Vagina (tissue), 2 donors: ENCODE data around the gene MITD1. TPM values are rescaled to one million over a fixed set of nuclear protein-coding genes. Genes with fewer than 3 reads are reported as not detected.

ENCODE experiments used
- DNase-seq, 2 donors: peaks; one replicate each; pipeline ENCODE4 v3.0.0-alpha.2; 2017; ENCODE audit errors: extremely low spot score in 2 of 2
- H3K27ac ChIP-seq: fragments of 200-600 bp; sonication (generic); one replicate; pipeline ENCODE4 v1.5.1; 2019
- H3K27me3 ChIP-seq: fragments of 200-600 bp; sonication (generic); one replicate; pipeline ENCODE4 v1.5.1; 2019
- H3K36me3 ChIP-seq, 2 donors: fragments of 200-600 bp; sonication (generic); one replicate each; pipeline ENCODE4 v1.5.1; 2017 to 2019
- H3K4me1 ChIP-seq: fragments of 200-600 bp; sonication (generic); one replicate; pipeline ENCODE4 v1.5.1; 2019
- H3K4me3 ChIP-seq, 2 donors: fragments of 200-600 bp; sonication (generic); 1 replicate in 1 of 2; 2 replicates in 1 of 2; pipeline ENCODE4 v1.5.1; 2016 to 2019
- H3K9me3 ChIP-seq: fragments of 200-600 bp; sonication (generic); one replicate; pipeline ENCODE4 v1.5.1; 2019
- POLR2A ChIP-seq, 2 donors: fragments of 450-650 bp; IDR thresholded peaks; one replicate each; pipeline ENCODE4 v1.6.1; 2017; ENCODE audit warnings: antibody characterized with exemption in 2 of 2, mild to moderate bottlenecking in 2 of 2, moderate library complexity in 2 of 2
- POLR2AphosphoS5 ChIP-seq, 2 donors: sonication (generic); formaldehyde crosslinking; IDR thresholded peaks; one replicate each; pipeline ENCODE4 v1.9.0; 2017; ENCODE audit warnings: antibody characterized with exemption in 2 of 2, mild to moderate bottlenecking in 2 of 2, low read depth in 1 of 2; ENCODE audit not compliant: insufficient read depth in 1 of 2
- intact Hi-C: fragments of 100-400 bp; cut with DNase I; formaldehyde crosslinking; loops from one replicate; pipeline ENCODE4 v1.15.1; 2023
- total RNA-seq: library from RNA; depleted of rRNA; stranded (reverse); fragments of >200 nt; gene quantifications from one replicate; pipeline ENCODE4 v1.2.3, GENCODE V29; 2016
- TF ChIP-seq, protein P1 (sequence below), 3 experiments: fragments of 450-650 bp in 2 of 3; fragments of 200-600 bp in 1 of 3; sonication (generic) in 1 of 3; IDR thresholded peaks; one replicate each; pipeline ENCODE4 v1.5.1; 2017 to 2019; ENCODE audit warnings: antibody characterized with exemption in 3 of 3, mild to moderate bottlenecking in 2 of 3, moderate library complexity in 2 of 3

Gene MITD1
- total RNA-seq, 1 donor from 2014 or later, result 23.3 TPM

DNA sequence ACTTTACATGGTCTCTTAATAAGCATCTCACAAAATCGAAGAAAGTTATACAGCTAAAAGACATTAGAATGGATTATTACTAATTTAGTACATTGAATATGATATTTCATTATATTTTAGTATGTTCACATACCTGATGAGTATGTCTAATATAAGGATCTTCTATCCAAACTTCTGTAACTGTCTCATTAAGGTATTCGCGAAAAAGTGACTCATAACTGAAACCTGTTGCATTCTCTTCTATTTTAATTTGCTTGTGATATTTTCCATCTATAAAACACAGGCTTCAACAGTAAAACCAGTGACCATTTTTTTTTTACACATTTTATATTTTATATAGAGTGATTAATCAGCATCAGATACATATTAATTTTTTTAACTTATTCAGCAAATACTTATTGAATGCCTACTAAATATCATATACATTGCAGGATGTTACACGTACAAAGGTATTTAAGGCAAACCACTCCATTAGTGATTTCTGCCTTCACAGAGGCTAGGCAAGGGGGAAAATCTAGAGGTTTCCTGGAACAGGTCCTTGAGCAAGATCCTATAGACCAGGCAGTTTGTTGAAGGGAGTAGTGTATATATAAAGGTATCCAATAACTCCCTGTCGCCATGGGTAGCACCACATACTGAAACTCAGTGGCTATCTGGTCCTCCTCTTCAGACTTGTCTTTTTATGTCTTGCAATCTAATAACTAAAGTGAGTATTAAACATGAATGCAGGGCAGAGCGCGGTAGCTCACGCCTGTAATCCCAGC is 9.3 kb downstream of the MITD1 start:
- Histone ChIP-seq H3K27me3 (no peaks in the 10 kb centered on the region), H3K4me3 (no peak overlapping the region), H3K9me3 (no peaks in the 10 kb centered on the region), H3K4me1 (no peaks in the 10 kb centered on the region), H3K36me3 (peaks cover 0 to 54% of the 10 kb centered on the region in 2 donors), H3K27ac (no peak overlapping the region)
- no peak for DNase-seq
- TF ChIP-seq POLR2A (IDR thresholded peaks at IDR 0.05) (no peak), POLR2AphosphoS5 (IDR thresholded peaks at IDR 0.05; ENCODE audit: insufficient read depth in 1 of 2, low read depth in 1 of 2) (no peak)
- TF ChIP-seq, protein P1, sequence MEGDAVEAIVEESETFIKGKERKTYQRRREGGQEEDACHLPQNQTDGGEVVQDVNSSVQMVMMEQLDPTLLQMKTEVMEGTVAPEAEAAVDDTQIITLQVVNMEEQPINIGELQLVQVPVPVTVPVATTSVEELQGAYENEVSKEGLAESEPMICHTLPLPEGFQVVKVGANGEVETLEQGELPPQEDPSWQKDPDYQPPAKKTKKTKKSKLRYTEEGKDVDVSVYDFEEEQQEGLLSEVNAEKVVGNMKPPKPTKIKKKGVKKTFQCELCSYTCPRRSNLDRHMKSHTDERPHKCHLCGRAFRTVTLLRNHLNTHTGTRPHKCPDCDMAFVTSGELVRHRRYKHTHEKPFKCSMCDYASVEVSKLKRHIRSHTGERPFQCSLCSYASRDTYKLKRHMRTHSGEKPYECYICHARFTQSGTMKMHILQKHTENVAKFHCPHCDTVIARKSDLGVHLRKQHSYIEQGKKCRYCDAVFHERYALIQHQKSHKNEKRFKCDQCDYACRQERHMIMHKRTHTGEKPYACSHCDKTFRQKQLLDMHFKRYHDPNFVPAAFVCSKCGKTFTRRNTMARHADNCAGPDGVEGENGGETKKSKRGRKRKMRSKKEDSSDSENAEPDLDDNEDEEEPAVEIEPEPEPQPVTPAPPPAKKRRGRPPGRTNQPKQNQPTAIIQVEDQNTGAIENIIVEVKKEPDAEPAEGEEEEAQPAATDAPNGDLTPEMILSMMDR (IDR thresholded peaks at IDR 0.05), result no peak
- intact Hi-C loops, result no loop called here

DNA sequence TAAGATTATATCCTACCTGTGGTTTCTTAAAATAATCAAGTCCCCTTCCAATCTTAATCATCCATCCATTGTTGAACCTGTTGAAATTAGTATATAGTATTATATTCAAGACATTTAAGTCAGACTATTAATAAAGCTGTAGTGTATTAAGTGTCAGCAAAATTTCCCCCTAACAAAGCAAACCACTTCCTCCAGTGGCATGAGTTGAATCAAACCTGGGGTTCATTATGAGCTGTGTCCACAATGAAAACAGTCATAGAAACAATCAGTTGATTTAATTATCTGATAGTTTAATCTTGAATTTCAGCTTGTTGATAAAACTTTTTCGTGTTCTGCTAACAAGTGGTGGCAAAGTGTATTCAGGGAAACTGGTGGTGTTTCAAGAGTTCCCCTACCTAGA is 11.3 kb downstream of the MITD1 start:
- Histone ChIP-seq H3K27me3 (no peaks in the 10 kb centered on the region), H3K9me3 (no peaks in the 10 kb centered on the region), H3K36me3 (peaks cover 0 to 58% of the 10 kb centered on the region in 2 donors), H3K4me1 (no peaks in the 10 kb centered on the region), H3K4me3 (no peak overlapping the region), H3K27ac (no peak overlapping the region)
- intact Hi-C loops, result no loop called here
- no peak for DNase-seq
- TF ChIP-seq POLR2A (IDR thresholded peaks at IDR 0.05), result no peak
- TF ChIP-seq, protein P1 (IDR thresholded peaks at IDR 0.05), result no peak
- no peak for TF ChIP-seq POLR2AphosphoS5 (IDR thresholded peaks at IDR 0.05; ENCODE audit: insufficient read depth in 1 of 2, low read depth in 1 of 2)

DNA sequence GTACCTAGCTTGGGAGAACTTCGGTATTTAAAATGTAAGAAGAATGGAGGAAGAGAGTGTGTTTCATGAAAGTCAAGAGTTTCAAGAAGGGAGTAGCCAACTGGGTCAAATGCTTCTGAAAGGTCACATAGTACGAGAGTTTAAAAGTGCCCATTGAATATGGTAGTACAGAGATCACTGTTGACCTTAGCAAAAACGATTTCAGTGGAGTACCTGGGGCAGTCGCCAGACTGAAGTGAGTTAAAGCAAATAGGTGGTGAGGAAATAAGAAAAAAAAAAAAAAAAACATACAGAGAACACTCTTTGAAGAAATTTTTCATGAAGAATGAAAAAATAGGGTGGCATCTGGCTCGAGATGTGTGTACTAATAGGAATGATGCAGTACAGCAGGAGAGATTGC is 14.6 kb downstream of the MITD1 start:
- no peak overlapping the region for H3K27ac ChIP-seq
- no peak overlapping the region for H3K4me3 ChIP-seq
- H3K36me3 ChIP-seq, result peaks cover 0 to 48% of the 10 kb centered on the region in 2 donors
- H3K4me1 ChIP-seq, result no peaks in the 10 kb centered on the region
- DNase-seq, result no peak
- H3K9me3 ChIP-seq, result no peaks in the 10 kb centered on the region
- TF ChIP-seq, protein P1 (IDR thresholded peaks at IDR 0.05), result no peak
- TF ChIP-seq POLR2A (IDR thresholded peaks at IDR 0.05) (no peak), POLR2AphosphoS5 (IDR thresholded peaks at IDR 0.05; ENCODE audit: insufficient read depth in 1 of 2, low read depth in 1 of 2) (no peak)
- H3K27me3 ChIP-seq, result no peaks in the 10 kb centered on the region
- intact Hi-C loops, result no loop called here

DNA sequence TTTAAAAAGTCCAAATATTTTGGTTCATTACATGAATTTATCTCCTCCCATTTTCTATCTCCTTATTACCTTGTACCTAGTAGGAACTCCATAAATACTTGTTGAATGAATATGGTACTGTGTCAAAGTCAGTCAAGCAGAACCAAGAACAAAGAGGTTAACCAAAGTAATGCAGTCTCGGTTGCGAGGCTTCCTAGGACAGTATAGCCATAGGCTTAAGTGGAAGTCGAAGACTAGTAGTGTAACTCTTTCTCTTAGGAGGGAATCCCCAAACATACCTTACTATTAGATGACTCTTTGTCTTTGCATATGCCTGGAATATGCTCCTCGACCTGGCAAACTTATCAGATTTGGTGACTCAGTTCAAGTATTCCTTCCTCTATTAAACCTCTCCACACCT is 21.3 kb downstream of the MITD1 start:
- H3K9me3 ChIP-seq, result no peaks in the 10 kb centered on the region
- no peaks in the 10 kb centered on the region for H3K27me3 ChIP-seq
- intact Hi-C loops, result no loop called here
- H3K27ac ChIP-seq, result no peak overlapping the region
- DNase-seq, result no peak
- TF ChIP-seq POLR2AphosphoS5 (IDR thresholded peaks at IDR 0.05; ENCODE audit: insufficient read depth in 1 of 2, low read depth in 1 of 2) (no peak), POLR2A (IDR thresholded peaks at IDR 0.05) (no peak)
- TF ChIP-seq, protein P1 (IDR thresholded peaks at IDR 0.05), result no peak
- peaks cover 0 to 7% of the 10 kb centered on the region in 2 donors for H3K36me3 ChIP-seq
- peaks cover 20% of the 10 kb centered on the region for H3K4me1 ChIP-seq
- no peak overlapping the region for H3K4me3 ChIP-seq

DNA sequence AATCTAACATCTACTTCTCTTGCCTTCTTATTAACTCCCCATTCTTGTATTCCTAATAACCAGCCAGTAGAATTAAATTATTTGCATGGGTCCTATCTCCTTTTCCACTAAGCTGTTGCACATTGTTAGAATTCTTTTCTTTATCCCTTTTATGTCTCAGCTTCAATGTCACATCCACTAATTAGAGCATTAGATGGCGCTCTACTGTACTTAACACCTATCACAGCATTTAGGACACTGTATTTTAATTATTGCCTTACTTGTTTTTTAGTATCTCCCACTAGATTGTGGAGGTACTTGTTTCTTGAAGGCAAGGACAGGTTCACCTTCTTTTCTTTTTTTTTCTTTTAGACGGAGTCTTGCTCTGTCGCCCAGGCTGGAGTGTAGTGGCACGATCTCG is 22.3 kb downstream of the MITD1 start:
- Histone ChIP-seq H3K27me3 (no peaks in the 10 kb centered on the region), H3K4me3 (no peak overlapping the region), H3K9me3 (no peaks in the 10 kb centered on the region), H3K27ac (no peak overlapping the region), H3K4me1 (peaks cover 28% of the 10 kb centered on the region), H3K36me3 (peaks cover 0 to 7% of the 10 kb centered on the region in 2 donors)
- intact Hi-C loops, result no loop called here
- no peak for TF ChIP-seq POLR2A (IDR thresholded peaks at IDR 0.05)
- no peak for DNase-seq
